ENCODE measurements around the gene AASDH.

Gene AASDH, protein sequence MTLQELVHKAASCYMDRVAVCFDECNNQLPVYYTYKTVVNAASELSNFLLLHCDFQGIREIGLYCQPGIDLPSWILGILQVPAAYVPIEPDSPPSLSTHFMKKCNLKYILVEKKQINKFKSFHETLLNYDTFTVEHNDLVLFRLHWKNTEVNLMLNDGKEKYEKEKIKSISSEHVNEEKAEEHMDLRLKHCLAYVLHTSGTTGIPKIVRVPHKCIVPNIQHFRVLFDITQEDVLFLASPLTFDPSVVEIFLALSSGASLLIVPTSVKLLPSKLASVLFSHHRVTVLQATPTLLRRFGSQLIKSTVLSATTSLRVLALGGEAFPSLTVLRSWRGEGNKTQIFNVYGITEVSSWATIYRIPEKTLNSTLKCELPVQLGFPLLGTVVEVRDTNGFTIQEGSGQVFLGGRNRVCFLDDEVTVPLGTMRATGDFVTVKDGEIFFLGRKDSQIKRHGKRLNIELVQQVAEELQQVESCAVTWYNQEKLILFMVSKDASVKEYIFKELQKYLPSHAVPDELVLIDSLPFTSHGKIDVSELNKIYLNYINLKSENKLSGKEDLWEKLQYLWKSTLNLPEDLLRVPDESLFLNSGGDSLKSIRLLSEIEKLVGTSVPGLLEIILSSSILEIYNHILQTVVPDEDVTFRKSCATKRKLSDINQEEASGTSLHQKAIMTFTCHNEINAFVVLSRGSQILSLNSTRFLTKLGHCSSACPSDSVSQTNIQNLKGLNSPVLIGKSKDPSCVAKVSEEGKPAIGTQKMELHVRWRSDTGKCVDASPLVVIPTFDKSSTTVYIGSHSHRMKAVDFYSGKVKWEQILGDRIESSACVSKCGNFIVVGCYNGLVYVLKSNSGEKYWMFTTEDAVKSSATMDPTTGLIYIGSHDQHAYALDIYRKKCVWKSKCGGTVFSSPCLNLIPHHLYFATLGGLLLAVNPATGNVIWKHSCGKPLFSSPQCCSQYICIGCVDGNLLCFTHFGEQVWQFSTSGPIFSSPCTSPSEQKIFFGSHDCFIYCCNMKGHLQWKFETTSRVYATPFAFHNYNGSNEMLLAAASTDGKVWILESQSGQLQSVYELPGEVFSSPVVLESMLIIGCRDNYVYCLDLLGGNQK
- 21.2 reads per million, percentile 48 among the genes with 10 or more reads in this experiment for total RNA-seq

DNA sequence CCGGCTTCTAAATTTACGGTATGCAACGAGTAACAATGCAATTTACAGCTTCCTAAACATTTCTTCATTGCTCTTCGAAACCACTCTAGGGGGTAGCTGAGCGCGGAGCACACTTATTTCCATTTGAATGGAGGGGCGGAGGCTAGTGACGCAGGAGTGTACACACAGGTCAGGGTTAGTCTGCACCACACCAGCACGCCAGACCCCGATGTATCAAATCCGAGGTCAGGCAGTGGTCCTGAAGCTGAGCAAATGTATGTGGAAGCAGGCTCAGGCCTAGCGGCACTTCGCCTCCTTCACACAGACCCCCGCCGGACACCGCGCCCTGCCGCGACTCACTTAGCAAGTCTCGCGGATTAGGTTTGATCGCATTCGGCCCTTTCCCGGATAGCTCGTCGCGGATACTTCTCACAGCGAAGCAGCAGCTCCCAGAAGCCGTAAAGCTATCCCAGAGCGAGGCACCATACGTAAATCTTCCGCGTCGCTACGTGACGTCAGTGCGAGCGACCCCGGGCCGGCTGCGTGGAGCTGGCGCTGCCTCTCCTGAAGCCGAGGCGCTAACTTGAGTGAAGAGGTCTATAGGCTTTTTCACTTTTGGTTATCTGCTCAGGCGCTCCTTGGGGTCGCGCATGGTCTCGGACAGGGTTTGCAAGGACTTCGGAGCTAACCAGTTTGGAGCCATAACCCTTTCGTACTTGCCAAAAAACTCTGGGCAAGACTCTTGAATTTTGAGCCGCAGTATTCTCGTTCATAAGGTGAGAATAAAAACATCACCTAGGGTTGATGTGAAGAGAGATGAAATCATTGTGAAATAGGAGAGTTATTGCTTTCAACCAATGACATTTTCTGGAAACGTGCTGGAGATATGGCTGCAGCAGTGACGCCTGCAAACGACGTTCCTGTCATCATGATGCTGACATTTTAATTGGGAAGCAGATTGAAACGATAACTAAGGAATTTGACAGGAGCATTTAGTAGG, at the start of gene AASDH:
AASDH (minus strand) TSS at position 469 of the 979 bp plus-strand sequence. CDS start 3,192 bp downstream, outside the sequence.
- DNase-seq = peak; percentile 92

DNA sequence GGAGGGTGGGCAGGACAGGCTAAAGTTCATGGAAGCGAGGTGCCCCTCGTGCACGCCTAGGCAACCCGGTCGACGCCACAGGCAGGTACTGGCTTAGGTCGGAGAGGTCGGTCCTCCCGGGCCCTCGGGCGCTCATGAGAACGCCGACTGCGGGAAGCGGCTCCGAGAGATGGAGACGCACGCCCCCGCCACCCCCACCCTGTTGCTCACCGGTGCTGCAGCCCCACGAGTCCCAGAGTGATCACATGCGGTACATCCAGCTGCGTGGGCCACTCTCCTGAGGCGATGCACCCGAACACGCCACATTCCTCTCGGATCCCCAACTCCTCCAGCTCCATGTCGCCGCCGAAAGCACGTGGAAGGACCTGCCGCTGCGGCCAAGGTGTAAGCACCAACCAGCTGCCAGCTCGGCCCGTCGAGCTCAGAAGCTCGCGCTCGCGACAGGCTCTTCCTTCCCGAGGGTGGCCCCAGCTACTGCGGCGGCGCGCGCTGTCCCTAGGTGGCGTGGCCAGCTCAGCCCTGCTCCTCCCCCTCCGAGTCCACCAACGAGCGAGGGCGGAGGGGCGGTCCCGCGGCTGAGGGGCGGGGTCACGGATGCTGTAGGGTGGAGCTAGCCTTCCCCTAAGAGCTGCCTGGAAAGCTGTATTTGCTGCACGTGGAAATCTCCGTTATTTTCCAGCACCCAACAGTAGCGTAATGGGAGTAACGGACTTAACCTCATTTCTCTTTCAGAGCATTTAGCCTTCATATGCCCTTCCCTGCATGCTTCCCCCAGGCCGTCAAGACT, 48.0 kb upstream of the AASDH start, which contains the start of gene PPAT:
PPAT (minus strand) TSS at position 476 of the 787 bp plus-strand sequence; CDS start at position 338, 138 bp downstream.
- DNase-seq = peak; percentile 98

DNA sequence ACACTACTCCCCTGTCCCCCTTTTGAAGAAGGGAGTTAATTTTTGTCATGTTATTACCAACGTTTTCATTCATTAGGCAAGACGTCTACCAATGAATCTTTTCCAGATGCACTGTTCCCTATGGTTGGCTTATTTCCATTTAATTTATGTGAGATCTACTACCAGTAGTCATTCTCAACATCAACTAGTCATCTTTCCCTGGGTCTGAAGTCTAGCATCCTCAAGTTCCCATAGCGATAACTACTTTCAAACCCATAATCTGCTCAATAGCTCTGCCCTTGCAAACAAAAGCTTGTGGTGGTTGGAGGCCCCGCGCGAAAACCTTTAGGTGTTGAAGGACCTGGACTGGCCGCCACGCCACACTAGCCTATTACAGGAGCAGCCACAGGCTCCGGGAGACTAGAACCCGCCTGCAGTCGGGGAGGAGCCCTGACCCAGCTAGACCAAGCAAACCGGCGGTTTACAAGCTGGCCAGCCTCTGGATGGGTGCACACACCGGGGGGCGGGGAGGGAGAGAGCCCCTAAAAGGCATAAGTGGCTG, 47.4 kb upstream of the AASDH start:
- no peak for DNase-seq

DNA sequence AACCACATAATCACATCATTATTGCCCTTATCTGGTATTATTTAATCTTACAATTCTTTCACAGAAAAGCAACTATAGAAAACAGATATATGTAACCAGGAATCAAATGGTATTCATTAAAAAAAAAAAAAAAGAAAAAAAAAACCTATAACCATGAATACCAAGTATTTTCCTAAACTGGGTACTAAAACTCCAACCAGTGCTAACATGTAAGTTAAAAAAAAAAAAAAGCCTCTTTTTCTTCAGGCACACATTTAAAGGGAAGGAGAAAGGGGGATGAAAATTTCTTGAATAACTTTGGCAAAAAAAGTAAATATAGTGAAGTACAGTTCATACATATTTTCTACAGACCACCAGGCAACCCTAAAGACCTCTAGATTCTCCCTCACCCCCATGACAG, 46.0 kb upstream of the AASDH start:
- DNase-seq = no peak

DNA sequence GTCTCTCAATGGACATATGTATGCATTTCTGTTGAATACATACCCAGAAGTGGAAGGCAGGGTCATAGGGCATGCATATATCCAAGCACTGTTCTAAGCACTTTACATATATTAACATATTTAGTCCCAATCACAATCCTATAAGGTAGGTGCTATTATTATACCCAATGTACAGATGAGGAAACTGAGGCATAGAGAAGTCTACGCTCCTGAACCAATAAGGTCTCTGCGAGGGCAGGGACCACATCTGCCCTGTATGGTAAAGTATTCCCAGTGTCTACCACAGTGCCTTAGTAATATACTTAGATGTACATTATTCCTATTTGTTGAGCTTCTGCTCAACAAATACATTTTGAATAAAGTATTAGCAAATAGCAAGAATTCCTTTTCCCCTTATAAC, 42.9 kb upstream of the AASDH start:
- no peak for DNase-seq

DNA sequence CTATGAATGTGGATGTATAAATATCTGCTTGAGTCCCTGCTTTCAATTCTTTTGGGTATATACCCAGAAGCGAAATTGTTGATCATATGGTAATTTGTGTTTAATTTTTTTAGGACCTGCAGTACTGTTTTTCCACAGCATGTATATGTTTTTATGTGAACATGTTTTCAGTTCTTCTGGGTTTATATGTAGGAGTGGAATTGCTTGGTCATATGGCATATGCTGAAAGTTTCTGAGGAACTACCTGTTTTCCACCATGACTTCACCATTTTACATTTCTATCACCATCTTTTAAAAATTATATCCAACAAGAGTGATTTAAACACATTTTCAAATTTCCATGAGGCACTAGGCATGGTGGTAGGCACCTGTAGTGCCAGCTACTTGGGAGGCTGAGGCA, 39.9 kb upstream of the AASDH start:
- DNase-seq = no peak

DNA sequence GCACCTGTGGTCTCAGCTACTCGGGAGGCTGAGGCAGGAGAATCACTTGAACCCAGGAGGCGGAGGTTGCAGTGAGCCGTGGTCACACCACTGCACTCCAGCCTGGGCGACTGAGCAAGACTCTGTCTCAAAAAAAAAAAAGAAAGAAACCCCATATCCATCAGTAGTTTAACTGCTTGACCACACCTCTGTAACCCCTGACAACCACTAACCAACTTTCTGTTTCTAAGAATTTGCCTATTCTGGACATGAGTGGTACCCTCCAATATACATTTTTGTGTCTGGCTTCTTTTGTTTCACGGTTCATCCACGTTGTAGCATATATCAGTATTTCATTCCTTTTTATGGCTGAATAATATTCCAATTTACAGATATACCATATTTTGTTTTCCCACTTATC, 39.0 kb upstream of the AASDH start:
- no peak for DNase-seq

DNA sequence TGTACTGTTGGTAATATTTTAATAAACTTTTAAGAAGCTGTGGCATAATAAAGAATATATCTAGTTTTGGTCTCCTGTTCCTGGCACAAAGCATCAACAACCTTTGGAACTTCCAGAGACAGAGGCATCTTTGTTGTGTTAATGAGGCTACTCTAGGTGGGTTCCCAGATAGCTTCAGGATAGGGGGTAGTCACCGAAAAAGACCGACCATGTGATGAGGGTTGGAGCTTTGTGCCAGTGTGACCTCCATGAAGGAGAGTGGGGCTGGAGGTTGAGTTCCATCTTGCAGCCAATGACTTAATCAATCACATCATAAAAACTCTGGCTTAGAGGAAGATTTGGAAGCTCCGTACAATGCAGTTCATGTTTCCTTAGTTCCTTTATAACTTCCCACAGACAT, 38.2 kb upstream of the AASDH start:
- no peak for DNase-seq

DNA sequence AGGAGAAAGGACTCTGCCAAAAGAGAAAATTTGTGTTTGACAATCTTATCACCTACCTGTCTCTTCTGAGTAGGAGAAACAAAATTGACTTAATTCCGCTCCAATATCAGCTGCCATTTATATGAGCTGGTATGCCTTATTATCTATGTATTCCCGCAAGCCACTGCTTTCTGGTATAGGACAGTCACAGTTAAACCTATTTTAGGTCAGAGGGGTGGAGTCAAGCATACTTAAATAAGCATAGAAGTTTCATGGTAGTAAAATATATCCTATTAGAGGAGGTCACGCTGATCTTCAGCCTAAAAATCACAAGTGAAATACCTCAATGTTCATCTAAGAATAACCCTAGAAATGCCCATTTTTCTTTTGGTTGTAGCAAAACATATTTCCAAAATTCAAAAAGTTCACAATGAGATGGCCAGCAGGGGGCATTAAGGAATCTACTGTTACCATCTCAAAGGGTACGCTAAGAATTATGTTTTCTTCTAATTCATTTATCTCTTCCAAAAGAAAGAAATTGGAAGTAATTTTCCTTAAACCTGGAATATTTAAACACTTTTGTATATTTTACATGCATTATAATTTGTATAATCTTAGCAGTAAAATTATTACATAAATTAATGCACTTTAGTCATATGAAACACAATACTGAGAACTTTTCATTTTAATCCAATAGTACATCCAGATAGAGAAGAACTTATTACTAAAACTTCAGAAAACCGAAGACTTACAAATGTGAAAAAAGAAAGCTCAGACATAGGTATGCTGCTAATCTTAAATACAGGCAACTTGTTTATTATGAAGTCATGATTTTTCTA, 37.6 kb upstream of the AASDH start:
- DNase-seq = peak; percentile 35

DNA sequence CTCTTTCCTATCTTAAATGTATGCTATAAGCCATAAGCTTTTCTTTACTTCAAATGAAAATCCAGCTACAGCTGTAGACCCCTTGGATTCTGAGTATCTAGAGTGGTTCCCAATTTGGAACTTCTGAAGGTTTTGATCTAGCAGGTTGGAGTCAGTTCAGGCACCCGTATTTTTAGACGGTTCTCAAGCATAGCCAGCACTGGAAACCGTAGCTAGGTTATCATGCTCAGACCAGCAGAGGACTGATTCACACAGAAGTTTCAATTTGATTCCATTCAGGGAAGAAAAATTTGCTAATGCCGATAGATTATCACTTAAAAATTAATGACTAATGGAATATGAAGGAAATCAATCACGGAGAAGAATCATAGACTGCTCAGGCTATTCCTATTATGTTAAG, 36.9 kb upstream of the AASDH start:
- DNase-seq = no peak

DNA sequence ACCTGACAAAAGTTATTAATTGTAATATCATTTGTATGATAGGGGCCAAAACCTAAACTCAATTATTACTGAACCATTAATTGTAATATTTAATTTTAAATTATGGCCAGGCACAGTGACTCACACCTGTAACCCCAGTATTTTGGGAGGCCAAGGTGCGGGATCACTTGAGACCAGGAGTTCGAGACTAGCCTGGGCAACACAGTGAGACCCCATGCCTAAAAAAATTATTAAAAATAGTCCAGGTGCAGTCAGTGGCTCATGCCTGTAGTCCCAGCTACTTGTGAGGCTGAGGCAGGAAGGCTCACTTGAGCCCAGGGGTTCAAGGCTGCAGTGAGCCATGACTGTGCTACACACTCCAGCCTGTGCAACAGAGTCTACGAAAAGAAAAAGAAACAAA, 30.1 kb upstream of the AASDH start:
- no peak for DNase-seq

DNA sequence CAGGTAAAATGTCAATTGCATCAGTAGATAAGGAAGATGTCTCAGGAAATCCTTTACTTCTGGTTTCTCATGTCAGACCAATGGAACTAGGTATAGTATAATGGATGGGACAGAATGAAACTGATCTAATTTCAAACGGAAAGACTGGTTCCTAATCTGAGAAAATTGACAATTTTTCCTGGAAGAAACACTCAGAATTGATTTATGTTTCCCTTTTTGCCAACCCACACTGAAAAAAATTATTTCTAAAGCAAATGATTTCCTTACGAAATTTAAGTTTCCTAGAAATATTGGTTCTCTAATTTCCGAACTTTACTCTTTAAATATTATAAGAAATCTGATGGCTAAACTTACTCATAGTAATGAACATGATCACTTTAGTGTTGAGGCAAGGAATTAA, 29.1 kb upstream of the AASDH start:
- DNase-seq = no peak

DNA sequence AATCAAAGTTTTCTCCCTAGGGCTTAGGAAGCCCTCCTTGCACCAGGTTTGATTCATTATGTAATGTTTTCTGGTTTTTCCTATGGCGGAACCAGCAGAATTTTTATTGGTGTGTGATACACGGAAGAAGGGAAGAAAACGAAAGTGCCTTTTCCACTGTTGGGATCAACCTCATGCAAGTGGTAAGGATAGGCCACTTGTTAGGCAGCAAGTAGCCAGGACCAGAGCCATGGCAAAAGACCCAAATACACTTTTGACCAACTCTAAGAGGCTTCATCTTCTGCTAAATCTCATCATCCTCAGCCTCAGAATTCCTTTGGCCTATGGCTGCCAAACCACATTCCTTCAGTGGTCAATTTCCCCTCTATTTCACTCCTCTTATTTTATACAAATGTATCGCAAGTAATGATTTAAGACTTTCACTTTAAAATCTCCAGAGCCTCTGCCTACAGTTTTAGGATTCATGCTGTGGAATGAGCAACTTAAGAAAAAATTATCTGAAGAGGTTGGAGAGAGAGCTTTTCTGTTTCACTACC, 26.9 kb upstream of the AASDH start:
- DNase-seq = no peak

DNA sequence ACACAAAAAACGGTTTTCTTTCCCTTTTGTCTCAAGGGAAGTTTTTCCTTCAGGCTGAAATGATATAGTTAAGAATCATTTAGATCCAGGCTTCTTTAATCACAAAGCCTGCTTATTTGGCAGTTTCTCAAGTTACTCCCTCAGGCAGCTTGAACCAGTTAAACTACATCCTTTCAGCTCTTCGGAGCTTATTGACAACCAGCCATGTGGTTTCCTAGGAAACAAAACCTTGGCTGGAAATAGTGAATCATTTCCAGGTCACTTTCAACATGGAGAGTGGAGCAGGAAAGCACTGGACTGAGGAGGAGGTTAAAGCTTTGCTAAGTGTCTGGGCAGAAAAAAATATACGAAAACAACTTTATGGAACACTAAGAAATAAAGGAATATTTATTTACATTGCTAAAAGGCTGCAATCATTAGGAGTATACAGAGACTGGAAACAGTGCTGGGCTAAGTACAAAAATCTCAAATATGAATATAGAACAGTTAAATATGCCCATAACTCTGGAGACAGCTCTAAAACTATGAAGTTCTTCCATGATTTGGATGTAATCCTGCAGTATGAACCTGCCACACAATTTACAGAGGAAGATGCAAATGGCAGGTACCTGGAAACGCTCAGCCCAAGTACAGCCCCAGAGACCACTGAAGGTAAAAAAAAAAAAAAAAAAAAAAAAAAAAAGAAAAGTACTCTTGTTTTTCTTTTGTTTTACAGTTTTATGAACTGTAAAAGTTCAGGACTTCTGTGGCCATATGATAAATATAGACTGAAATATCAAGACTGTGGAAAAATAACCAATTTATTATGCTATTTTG, 23.2 kb upstream of the AASDH start:
- DNase-seq = no peak

DNA sequence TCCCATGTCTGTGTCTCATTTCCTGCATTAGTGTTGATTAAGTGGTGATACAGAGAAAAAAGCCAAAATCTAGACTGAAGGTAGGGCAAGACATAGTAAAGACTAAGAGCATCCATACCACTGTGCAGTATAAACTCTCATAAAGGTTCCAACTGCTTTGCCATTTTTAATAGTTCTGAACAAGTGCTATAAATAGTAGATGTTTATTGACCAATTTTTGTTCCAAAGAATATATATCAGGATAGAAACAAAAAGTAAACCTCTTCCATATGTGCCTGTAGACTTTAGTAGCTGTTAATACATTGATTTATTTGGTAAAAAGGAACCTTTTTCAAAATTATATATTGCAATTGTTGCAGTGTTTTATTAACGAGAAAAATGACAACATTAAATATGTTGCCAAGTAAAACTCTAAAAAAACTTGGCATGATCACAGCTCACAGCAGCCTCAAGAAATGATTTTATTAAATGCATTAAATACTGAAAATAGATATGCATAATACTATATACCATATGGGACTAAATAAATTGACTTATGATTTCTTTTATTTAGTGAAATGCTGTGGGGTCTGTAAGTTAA, 22.3 kb upstream of the AASDH start:
- DNase-seq = no peak

DNA sequence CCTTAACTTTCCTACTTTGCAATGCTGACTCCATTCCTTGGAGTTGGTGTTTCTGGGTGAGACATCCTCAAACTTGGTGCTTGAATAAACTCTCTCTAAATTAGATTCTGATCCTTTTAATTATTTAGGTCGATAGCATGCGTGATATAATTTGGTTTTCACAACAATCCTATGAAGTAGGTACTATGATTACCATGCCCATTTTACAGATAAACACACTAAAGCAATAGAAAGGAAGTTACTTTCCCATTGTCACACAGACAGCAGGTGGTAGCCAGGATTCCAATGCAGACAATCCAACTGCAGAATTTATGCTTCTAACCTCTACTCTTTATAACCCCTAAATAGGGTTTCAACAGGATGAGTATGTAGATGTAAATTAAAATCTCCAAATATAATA, 21.7 kb upstream of the AASDH start:
- DNase-seq = no peak

DNA sequence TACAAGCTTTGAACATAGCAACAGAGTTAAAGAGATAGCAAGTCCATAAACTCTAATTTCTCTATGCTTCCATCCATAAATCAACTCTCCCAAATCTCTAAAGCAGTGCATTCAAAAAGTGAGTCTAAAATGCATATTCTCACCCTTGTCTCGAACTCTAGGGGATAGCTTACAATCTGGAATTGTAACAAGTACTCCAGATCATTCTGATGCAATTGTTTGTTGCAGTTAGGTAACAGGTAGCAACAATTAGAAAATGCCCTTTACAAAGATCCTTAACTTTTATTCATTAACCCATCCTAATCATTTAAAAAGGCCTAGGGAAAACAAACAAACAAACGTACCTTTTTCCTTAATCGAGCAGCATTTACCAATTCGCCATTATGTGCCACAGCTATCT, 18.9 kb upstream of the AASDH start:
- DNase-seq = no peak

DNA sequence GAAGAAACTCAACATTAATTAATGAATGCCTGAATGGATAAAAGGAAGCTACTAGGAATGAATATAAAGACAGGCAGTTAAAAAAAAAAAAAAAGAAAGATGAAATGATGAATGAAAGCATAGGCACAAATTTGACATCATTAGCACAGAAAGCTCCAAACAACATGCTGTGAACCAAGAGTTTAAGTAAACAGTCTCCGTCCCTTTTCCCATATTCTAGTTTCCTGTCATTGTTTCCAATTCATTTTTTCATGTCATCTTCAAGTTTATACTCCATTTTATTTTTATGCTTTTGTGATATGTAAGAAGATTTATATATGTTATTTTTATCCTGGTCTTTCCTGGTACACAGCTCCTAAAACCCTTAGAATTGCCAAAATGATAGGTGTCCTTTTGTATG, 17.7 kb upstream of the AASDH start:
- no peak for DNase-seq
